GM19023 (cell line): ENCODE results near the gene CLK4.

Source experiments
- ATAC-seq: cut with Tn5 transposase; IDR thresholded peaks from one replicate; pipeline ENCODE4 v1.9.1; 2021; ENCODE audit warnings: mild to moderate bottlenecking, moderate library complexity; ENCODE audit not compliant: unreplicated experiment

Gene CLK4

GRCh38 chr5:178626484-178627258 lies at the start of gene CLK4:
CLK4 (minus strand) TSS chr5:178627050; CDS start chr5:178623416, 3,634 bp downstream.
- ATAC-seq = peak; percentile 82

GRCh38 chr5:178675922-178676321 lies 49.1 kb upstream of the CLK4 start:
- no peak for ATAC-seq

- no peak for ATAC-seq
Observed at GRCh38 chr5:178674334-178674733, 47.5 kb upstream of the CLK4 start.

- no peak for ATAC-seq
Observed at GRCh38 chr5:178673801-178674295, 47.0 kb upstream of the CLK4 start.

GRCh38 chr5:178672630-178673029 lies 45.8 kb upstream of the CLK4 start:
- ATAC-seq = no peak

- no peak for ATAC-seq
Observed at GRCh38 chr5:178671602-178672144, 44.8 kb upstream of the CLK4 start.

- ATAC-seq = no peak
Observed at GRCh38 chr5:178670351-178670885, 43.6 kb upstream of the CLK4 start.

- no peak for ATAC-seq
Observed at GRCh38 chr5:178668579-178668978, 41.7 kb upstream of the CLK4 start.

- ATAC-seq = no peak
Observed at GRCh38 chr5:178667688-178668087, 40.8 kb upstream of the CLK4 start.

GRCh38 chr5:178667101-178667500 lies 40.3 kb upstream of the CLK4 start:
- ATAC-seq = no peak

- no peak for ATAC-seq
Observed at GRCh38 chr5:178664141-178664540, 37.3 kb upstream of the CLK4 start.

- no peak for ATAC-seq
Observed at GRCh38 chr5:178662541-178662860, 35.7 kb upstream of the CLK4 start.

- no peak for ATAC-seq
Observed at GRCh38 chr5:178661836-178662540, 35.1 kb upstream of the CLK4 start.

- no peak for ATAC-seq
Observed at GRCh38 chr5:178651046-178651810, 24.4 kb upstream of the CLK4 start.

GRCh38 chr5:178650214-178650613 lies 23.4 kb upstream of the CLK4 start:
- no peak for ATAC-seq

- no peak for ATAC-seq
Observed at GRCh38 chr5:178649580-178649979, 22.7 kb upstream of the CLK4 start.

- ATAC-seq = no peak
Observed at GRCh38 chr5:178644826-178645545, 18.1 kb upstream of the CLK4 start.

- no peak for ATAC-seq
Observed at GRCh38 chr5:178642351-178642909, 15.6 kb upstream of the CLK4 start.

- ATAC-seq = no peak
Observed at GRCh38 chr5:178641711-178642110, 14.9 kb upstream of the CLK4 start.
